Lower lobe of right lung (tissue), 2 donors: ENCODE data around the gene CXXC5. TPM values are rescaled to one million over a fixed set of nuclear protein-coding genes. Genes with fewer than 3 reads are reported as not detected.

Experiments used
- ATAC-seq, 2 donors: fragments of 200-7000 bp; cut with Tn5 transposase; one replicate each; pipeline ENCODE4 v1.9.1; 2020 to 2022; ENCODE audit warnings: mild to moderate bottlenecking in 2 of 2, moderate library complexity in 2 of 2
- DNase-seq: peaks from one replicate; pipeline ENCODE4 v3.0.0-alpha.2; 2020
- H3K27ac ChIP-seq: fragments of 200-600 bp; one replicate; pipeline ENCODE4 v1.8.0; 2022
- H3K27me3 ChIP-seq: fragments of 200-600 bp; one replicate; pipeline ENCODE4 v1.8.0; 2022; ENCODE audit warnings: low read depth
- H3K36me3 ChIP-seq: fragments of 200-600 bp; one replicate; pipeline ENCODE4 v1.8.0; 2022; ENCODE audit warnings: mild to moderate bottlenecking
- H3K4me1 ChIP-seq: fragments of 200-600 bp; one replicate; pipeline ENCODE4 v1.8.0; 2022
- H3K4me3 ChIP-seq: fragments of 200-600 bp; one replicate; pipeline ENCODE4 v1.8.0; 2022; ENCODE audit warnings: mild to moderate bottlenecking
- H3K9me3 ChIP-seq: fragments of 200-600 bp; one replicate; pipeline ENCODE4 v1.8.0; 2022
- CTCF ChIP-seq: fragments of 200-600 bp; IDR thresholded peaks from one replicate; pipeline ENCODE4 v1.8.0; 2022; ENCODE audit warnings: antibody characterized with exemption, mild to moderate bottlenecking
- intact Hi-C: fragments of 100-400 bp; cut with DNase I; formaldehyde crosslinking; loops from one replicate; pipeline ENCODE4 v1.11.0; 2022
- total RNA-seq: library from RNA; stranded (reverse); fragmentation: NEBNext Ultra II Directional; extraction: Animal tissue kit (Norgen Biotek cat#: 25700); gene quantifications from one replicate; pipeline ENCODE4 v1.2.1, GENCODE V29; 2021
- donor health status: DM: no; HTN: yes; CAD: no; lungs with severe emphysema.

The CXXC5 gene
- total RNA-seq, 1 donor from 2014 or later = 27.3 TPM

- H3K4me1 ChIP-seq = peaks cover 20% of the 10 kb centered on the region
Observed at GRCh38 chr5:139687656-139688055, 39.5 kb downstream of the CXXC5 start.

GRCh38 chr5:139688088-139688702 is 40.0 kb downstream of the CXXC5 start:
- Histone ChIP-seq H3K4me3 (no peak overlapping the region), H3K9me3 (no peaks in the 10 kb centered on the region), H3K27ac (no peak overlapping the region), H3K27me3 (no peaks in the 10 kb centered on the region), H3K36me3 (peaks cover 14% of the 10 kb centered on the region), H3K4me1 (peaks cover 20% of the 10 kb centered on the region)
- no peak for TF ChIP-seq CTCF
- intact Hi-C loops = no loop called here
- ATAC-seq (no peak), DNase-seq (no peak)

More at GRCh38 chr5:139687656-139688055, 39.5 kb downstream of the CXXC5 start:
- Histone ChIP-seq H3K27me3 (no peaks in the 10 kb centered on the region), H3K4me3 (no peak overlapping the region), H3K9me3 (no peaks in the 10 kb centered on the region), H3K27ac (no peak overlapping the region), H3K36me3 (peaks cover 19% of the 10 kb centered on the region)
- TF ChIP-seq CTCF = no peak
- intact Hi-C loops = no loop called here
- DNase-seq (no peak), ATAC-seq (no peak)

- intact Hi-C loops = no loop called here
- Histone ChIP-seq H3K4me3 (no peak overlapping the region), H3K9me3 (no peaks in the 10 kb centered on the region), H3K27ac (no peak overlapping the region), H3K36me3 (peaks cover 7% of the 10 kb centered on the region), H3K27me3 (no peaks in the 10 kb centered on the region), H3K4me1 (peaks cover 20% of the 10 kb centered on the region)
- ATAC-seq (no peak), DNase-seq (no peak)
- no peak for TF ChIP-seq CTCF
Observed at GRCh38 chr5:139688751-139689372, 40.7 kb downstream of the CXXC5 start.

DNA sequence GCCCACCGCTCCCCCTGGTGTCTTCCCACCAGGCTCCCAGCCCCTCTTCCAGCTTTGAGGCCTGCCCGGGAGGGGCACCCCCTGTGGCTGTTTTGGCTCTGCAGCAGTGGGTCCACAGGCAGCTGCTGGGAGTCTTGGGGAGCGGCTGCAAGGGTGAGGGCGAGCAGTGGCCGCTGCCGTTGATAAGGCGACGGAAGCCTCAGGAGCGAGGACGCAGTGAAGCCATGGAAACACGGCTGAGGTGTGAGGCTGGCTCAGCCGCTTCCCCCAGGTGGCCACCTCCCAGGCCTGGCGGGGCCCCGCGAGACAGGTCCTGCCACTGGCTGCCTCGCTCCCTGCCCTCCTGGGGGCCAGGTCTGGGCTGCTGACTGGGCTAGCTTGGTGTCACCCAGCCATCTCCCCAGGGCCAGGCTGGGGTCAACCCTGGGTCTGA is 41.5 kb downstream of the CXXC5 start:
- no peaks in the 10 kb centered on the region for H3K36me3 ChIP-seq
- no peak for TF ChIP-seq CTCF
- H3K9me3 ChIP-seq = no peaks in the 10 kb centered on the region
- peaks cover 20% of the 10 kb centered on the region for H3K4me1 ChIP-seq
- H3K4me3 ChIP-seq = no peak overlapping the region
- H3K27me3 ChIP-seq = no peaks in the 10 kb centered on the region
- ATAC-seq (peak; percentile 14 to 54), DNase-seq (no peak)
- peak overlapping the region; percentile 24 for H3K27ac ChIP-seq
- intact Hi-C loops = loop anchor here (10.0 kb wide), 1 partner anchor 55 kb away; no protein-coding TSS in a partner anchor

DNA sequence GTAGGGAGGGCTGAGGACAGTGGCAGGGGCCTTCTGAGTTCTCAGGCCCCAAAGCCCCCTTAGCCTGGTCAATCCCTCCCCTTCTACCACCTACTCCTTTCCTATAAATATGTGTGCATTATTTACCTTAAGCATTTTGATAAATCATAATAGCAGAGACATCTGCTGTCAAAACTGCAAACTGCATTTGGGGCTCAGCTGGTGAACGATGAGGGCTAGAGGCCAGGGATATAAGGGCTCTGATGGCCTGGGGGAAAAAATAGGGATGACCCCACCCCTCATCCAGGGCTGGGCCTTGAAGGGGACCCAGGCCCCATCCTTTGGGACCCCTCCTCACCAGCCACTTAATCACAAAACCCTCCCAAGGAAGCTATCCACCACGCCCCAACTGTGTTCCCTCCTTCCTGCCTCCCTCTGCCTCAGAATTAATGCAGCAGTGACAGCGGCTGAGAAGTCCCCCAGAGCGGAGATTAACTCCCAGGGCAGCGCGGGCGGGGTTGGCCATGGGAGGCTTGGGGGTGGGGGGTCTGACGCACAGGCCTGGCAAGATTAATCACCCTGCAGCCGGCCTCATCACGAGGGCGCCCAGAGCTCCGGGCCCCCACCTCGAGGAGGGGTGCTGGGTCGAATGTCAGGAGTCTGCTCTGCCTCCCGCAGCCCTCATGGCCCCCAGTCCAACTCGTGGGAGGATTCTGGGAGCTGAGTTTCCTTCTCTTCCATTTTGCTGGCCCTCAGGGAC is 42.1 kb downstream of the CXXC5 start:
- Histone ChIP-seq H3K27me3 (no peaks in the 10 kb centered on the region), H3K4me1 (peaks cover 20% of the 10 kb centered on the region), H3K9me3 (no peaks in the 10 kb centered on the region), H3K27ac (peak overlapping the region; percentile 24), H3K36me3 (no peaks in the 10 kb centered on the region), H3K4me3 (no peak overlapping the region)
- ATAC-seq = peak; percentile 1 to 63
- TF ChIP-seq CTCF = peak; percentile 62
- DNase-seq = no peak
- intact Hi-C loops = loop anchor here (10.0 kb wide), 1 partner anchor 55 kb away; no protein-coding TSS in a partner anchor
